NOMO-1 treated with DMSO at 0.1 percent for 48 hours (cell line): ENCODE results near the gene GRID1.
A peak's percentile ranks its signal among the peaks of the same experiment; 100 is the strongest.
"Not testable (repeated sequence)": the region's sequence is repeated elsewhere in the genome, so short reads cannot be mapped to it uniquely, and the experiment has no call there.

ENCODE experiments used
- DNase-seq: peaks from one replicate; lab custom pipeline; 2025; ENCODE audit not compliant: unreplicated experiment; lab: John Stamatoyannopoulos, UW

Gene GRID1

DNA sequence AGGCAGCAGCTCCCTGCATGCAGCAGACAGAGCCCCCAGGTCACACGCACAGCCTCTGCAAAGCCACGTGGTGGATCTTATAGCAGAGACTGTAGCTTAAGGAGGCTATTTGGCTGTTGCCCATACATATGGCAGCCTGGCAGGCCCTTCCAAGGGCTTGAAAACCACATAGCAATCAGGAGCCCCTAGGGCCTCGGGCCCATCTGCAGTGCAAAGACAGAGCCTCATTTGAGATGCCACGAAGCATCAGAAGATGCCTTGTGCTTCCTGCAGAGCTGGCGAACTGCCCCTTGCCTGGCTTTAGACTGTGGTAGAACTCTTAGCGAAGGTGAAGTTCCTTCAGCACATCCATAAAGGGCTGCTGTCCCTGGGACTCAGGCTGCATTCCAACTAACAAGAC is 309.9 kb downstream of the GRID1 start:
- DNase-seq = no peak

DNA sequence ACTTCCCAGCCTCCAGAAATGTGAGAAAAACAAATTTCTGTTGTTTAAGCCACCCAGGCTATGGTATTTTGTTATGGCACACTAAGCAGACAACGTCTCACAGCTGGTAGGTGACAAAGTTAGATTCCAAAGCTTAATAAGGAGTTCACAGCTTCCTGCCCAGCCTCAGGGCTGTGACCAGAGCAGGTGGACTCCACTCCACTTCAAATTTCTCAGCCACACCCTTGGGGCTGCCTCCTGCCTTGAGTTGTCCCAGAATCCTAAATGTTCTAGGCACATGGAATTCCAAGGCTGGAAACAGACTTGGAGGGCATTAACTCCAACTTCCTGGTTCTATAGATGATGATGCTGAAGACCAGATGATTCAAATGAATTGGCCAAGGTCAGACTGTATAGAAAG is 310.7 kb downstream of the GRID1 start:
- DNase-seq = no peak

DNA sequence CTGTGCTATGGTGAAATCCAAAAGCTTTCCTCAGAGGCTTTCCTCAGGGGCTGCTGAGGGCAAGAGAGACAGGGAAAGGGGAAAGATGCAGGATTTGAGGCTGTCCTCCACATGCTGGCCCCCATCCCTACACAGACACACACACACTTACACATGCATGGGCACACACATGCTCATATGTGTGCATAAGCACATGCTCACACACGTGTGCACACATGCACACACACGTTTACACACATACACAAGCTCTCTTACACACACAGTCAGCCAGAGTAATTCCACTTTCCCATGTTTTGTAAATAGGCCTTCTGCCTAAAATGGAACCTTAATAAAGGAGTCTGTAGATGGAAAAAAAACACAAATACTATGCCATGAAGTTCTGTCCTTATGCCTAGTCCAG is 312.9 kb downstream of the GRID1 start:
- DNase-seq = no peak

DNA sequence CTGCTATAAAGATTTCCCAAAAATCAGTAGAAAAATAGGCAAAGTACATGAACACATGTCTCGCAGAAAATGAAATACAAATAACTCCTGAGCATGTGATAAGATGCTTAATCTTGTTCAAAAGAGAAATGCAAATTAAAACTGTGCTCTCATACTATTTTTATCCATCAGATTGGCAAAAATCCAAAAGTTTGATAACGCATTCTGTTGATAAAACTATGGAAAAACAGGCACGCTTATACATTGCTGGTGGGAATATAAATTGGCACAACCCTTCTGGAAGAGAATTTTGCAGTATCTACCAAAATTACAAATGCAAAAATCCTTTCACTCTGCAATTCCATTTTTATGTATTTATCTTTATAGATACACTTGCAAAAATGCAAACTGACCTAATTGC is 315.0 kb downstream of the GRID1 start:
- DNase-seq = no peak

DNA sequence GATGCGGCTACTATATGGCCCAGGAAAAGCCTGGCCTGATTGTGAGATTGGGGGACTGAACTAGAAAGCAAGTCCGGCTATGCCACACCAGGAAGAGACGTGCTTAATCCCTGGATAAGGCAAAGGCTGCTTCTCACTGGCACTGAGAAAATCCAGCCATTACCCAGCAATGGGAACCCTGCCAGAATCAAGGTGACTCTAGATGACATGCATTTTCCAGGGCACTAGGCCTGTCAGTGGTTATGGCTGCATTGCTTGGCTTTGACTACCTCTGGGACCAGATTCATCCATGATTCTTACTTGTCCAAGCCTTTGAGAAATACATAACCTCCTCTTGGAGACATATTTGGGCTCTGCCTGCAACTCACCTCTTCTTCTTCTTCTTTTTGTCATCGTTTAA is 317.2 kb downstream of the GRID1 start:
- DNase-seq = no peak

DNA sequence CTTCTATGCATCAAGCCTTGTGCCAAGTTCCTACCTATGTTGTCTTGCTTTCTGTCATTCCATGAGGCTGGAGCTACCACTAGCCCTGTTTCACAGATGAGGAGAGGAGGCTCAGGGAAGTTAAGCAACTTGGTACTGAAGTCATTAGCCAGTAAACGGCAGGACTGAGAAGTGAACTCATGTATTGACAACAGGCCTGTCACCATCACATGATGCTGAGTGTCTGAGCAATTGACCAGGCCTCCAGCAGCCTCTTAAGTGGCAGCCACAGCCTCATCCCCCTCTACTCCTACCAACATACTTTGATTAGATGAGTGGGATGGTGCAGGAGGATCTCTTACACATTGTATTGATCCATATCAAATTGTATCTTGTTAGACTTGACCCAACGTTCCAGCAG is 317.6 kb downstream of the GRID1 start:
- DNase-seq = no peak

DNA sequence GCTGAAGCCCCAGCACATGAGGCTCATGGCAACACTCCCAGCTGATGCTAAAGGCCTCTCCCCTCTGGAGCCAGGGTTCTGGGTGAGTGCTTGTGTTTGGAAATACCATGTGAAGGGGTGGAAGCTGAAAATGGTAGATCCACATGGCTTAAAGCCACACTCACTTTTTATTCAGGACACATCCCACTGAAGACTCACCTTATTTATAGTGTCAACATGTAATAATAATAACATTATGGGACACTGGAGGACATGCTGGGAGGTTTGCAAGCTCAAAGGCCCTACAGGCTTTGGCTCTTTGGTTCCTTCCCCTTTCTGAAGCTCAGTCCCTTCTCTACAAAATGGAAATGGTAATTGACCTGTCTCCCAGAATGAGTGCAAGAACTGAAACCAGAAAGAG is 318.0 kb downstream of the GRID1 start:
- no peak for DNase-seq

DNA sequence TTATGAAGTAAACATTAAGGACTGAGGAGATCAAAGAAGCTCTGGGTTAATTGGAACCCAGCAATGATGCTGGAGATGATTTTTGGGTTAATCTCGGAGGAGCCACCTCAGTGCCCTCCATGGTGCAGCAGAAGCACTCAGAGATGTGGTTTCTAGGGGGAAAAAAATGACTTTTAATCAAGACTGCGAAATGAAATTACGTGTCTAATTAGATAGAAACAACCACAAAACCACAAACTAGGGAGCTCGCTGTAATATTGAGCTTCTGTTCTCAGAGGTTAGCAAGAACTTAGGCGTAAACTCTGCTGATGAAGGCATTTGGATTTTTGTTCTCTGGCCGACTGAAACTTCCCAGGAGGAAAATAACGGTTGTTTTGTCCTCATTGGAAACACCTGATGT is 319.0 kb downstream of the GRID1 start:
- DNase-seq = peak; percentile 5

DNA sequence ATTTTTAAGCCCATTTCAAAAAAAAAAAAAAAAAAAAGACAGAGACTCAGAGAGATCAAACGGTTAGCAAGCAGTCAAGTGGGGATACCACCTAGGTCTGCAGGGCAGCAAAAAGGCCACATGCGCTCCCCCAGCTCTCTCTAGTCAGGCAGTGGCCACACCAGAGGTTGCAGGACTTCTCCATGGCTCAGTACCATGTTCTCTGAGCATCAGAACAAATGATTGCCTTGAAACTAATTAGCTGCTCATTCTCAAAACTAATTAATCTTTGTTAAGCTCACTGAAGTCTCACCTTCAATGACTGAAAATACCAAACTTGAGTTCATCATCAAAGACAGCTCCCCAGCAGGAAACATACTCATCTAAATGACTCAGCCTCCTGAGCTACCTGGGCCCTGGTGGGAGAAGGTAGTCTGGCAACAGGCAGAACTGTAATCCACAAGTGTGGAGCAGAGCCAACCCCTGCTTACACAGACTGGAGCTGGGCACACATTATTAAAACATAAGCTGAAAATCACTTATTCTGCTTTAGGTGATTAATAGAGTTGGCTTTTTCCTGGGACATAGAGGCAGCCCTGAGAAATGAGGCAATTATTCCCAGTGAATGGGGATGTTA is 319.6 kb downstream of the GRID1 start:
- DNase-seq = no peak

DNA sequence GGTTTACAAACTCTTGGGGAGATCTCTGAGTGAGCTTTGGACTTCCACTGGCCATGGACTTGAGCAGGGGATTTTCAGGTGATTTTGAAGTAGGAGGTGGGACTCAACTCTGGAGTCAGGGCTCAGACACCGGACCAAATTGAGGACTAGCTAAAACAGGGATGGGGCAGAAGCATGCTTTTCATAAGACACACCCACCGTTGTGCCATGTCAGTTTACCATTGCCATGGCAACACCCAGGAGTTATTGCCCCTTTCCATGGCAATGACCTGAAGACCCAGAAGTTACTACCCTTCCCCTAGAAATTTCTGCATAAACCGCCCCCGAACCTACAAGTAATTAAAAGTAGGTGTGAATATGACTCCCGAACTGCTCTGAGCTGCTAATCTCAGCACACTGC is 320.7 kb downstream of the GRID1 start:
- DNase-seq = no peak

DNA sequence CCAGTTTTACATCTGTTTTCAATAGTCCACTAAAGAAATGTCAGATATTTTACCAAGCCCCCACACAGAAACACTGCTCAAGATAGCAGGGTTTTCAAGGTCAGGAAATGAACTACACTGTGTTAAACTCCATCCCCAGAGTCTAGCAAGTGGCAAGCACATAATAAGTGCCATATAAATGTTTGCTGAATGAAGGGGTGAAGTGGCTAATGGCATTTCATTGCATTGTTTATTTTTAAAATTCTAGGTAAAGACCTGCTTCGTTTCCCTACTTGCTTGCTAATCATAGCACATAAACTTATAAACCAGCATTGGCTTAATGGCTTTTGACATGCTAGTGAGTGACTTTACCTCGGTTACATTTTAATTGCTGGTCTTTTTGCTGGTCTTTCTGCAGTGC is 322.6 kb downstream of the GRID1 start:
- DNase-seq = no peak

DNA sequence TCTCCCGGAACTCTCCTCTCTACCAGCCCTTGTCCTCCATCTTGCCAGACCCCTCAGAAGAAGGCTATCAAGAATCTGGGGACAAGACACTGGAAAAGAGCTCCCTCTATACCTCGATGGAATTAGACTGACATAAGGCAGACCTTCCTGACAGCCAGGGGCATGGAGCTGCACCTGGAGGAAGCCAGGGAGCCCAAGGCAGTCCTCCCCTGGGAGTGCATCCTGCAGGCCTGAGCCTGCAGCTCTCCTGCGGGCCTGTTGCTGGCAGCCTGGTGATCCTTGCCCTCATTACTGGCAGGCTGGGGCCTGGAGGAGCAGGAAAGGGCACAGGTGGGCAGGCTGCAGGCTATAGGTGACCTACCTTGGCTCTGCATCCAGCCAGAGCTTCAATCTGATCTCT is 323.4 kb downstream of the GRID1 start:
- no peak for DNase-seq

DNA sequence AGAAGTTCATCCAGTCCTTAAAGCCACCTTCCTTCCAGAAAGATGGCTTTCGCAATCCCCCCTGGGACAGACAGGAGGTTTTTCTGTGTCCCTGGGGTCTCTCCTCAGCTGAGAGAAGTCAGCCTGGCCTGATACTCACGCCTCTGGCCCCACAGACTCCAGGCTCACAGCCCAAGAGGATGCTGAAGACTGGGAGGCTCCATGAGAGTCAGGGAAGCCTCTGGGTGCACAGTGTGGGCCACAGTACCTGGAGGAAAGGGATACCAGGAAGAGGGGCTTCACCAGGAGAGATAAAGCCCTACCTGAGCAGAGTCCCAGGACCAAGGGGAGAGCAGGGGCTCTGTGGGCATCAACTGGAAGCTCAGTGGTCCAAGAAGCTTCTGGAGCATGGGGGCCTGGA is 324.4 kb downstream of the GRID1 start:
- no peak for DNase-seq

DNA sequence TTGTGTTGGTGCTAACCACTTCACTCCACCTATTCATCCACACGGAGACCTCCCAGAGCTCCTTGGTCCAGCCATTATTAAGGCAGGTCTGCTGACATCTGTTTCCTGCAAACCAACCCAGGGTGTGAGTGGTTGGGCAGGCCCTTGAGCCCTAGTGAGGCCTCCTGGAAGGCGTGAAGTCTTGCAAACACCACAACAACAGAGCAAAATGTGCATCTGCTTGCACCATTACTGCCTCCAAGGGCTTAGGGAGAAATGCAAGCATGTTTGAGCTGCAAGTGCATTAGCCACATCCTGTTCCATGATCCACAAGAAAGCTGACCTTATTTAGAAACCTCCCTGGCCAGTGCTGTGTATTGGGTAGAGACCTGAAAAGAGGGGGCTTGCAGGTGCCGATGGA is 325.5 kb downstream of the GRID1 start:
- no peak for DNase-seq

DNA sequence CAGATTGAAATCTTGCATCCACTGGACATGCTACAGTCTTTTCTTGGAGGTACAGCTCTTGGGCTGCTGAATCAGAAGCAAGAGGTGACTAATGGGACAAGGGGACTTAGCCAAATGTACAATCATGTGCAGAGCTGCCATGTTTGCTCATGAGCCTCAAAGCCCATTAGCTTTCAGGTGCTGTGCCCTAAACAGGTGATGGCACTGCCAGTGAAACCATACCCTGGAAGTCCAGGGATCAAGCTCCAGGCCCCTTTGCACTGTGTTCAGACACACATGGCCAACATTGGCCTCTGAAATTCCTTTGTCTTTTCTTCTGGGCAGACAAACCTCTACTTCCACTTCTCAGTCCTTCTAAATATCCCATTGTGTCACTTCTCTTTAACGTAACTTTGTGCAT is 328.2 kb downstream of the GRID1 start:
- no peak for DNase-seq

DNA sequence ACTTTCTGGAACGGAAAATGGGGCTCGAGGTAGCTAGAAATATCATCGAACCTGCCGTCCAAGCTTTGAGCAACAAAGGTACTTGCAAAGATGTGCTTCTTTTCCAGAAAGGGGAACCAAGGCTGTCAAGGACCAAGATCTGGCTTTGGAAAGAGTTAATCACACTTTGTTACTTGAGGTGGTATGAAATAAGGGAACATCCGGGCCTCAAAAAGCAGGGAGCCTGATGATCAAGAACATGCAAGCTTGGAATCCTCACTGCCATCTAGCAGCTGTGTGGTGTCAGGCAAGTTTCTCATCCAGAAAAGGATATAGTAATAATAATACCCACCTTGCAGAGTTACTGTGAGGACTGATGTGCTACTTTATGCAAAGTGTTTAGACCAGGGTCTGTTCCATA is 329.5 kb downstream of the GRID1 start:
- DNase-seq = no peak

DNA sequence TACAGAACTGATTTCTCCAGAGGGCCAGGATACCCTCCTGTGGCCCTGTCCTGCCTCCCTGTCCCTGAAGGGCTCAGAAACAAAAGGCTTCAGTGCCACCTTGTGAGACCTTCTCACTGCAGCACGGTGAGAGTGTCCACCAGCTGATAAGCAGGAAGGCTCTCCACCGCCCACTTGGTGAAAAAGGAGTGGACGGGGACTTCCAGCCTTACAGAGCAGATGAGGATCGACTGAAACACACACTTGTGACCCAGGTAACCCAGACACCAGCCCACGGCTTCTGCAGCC is 330.1 kb downstream of the GRID1 start:
- no peak for DNase-seq

DNA sequence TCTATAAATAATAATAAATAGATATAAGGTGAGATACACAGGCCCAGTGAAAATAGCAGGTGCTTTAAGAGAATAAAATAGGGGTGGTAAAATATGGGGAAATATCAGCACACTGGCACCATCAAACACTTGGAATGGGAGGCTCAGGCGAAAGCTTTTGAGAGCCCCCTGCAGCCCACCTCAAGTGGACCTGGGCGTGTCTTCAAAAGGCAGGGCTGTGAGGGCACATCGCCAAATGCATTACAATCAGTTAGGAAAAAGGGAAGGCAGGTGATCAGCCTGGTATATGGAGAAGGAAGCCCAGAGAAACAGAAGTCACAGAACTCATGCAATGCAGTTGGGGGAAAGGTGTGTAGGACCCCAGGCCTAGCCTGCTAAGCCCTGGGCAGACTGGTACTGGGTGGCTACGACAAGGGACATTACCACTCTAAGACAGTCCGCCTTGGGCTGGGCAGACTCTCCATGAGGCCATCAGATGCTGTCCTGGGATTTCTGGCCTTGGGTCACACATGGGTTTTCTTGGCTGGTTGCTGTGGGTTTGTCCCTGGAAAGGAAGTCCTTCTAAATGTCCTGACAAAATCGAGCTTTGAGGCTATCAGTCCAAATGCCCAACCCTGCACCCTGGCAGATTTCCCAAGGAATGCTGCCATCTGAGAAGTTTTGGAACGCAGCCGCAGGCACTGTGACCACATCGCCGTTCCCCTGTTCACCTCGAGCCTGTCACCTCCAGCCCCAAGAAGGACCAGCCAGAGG is 330.6 kb downstream of the GRID1 start:
- no peak for DNase-seq

DNA sequence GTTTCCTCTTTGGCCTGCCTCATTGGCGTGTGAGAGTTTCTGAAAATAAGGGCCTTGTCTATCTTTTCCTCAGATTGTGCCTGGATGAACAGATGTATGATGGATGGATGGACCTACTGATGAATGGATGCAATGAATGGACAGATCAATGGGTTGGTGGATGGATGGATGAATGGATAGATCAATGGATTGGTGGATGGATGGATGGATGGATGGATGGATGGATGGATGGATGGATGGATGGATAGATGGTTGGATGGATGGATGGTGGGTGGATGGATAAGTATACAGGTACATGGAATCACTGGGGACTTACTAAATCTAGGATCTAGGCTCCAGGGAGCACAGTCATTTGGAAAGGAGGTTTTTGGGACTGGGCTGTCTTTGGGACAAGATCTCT is 331.9 kb downstream of the GRID1 start:
- no peak for DNase-seq

DNA sequence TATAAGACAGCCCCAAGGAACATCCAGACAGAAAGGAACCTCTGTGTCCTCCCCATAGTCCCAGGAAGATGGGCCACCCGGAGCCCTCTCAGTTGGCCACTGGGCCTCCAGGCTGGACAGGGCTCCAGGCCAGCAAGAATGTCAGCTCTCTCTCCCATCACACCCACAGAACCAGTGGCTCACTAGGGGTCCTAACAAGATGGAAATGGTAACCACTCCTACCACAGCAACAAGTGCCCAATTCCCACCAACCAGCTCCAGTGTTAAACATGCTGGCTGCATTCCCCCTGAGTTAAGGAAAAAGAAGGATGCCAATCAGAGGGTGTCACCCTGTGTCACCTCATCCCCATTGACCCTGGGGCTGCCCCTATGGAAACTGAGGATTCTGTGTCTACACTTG is 333.0 kb downstream of the GRID1 start:
- DNase-seq = no peak

DNA sequence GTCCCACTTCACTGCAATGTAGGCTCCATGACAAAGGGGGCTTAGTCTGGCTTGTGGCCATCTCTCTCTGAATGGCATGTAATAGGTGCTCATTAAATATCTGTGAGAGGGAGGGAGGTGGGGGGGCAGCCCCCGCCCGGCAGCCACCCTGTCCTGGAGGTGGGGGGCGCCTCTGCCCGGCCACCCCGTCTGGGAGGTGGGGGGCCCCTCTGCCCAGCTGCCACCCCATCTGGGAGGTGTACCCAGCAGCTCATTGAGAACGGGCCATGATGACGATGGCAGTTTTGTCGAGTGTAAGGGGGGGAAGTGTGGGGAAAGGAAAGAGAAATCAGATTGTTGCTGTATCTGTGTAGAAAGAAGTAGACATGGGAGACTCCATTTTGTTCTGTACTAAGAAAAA is 334.5 kb downstream of the GRID1 start:
- DNase-seq = not testable (repeated sequence)

DNA sequence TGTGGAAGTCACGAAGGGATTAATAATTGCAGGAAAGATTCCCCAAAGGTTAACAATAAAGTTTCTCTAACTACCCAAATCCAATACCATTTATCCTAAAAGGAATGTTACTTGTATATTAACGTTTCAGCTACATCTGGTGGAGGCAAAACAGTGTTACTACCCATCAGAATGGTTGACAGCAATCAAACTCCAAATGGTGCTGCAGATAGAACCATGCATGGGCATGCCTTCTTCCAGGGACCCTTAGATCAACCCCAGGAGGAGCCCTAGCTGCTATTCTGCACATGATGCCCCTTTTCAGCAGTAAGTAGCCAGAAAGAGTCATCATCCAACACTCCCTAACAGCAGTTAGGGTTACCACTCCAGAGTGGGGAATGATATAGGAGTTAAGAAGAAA is 336.3 kb downstream of the GRID1 start:
- DNase-seq = no peak

DNA sequence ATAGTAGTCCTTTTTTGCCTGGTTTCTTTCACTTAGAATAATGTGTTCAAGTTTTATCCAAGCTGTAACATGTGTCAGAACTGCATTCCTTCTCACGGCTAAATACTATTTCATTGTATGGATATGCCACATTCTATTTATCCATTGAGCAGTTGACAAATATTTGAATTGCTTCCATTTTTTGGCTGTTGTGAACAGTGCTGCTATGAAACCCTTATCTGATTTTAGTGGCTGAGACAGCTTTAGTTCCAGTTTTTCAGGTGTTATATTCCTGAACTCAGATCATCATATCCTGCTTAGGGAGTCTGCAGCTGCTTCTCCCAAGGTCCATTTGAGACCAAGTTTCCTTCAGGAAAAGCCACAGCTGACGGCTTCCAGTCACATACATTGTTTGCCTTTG is 339.2 kb downstream of the GRID1 start:
- DNase-seq = no peak
